Caco-2 (cell line): ENCODE data around the gene CACTIN. TPM values are rescaled to one million over a fixed set of nuclear protein-coding genes. Genes with fewer than 3 reads are reported as not detected.

Source experiments
- BruUV-seq: library from RNA; stranded (reverse); fragments of 400-500 nt; replicated peaks from 2 replicates; lab custom pipeline; 2021; lab: Mats Ljungman, UMichigan
- CTCF ChIA-PET: fragments of 300-600 bp; sonication (Branson Sonifier 250); formaldehyde crosslinking; loops from one replicate; lab custom pipeline; 2022; ENCODE audit warnings: antibody characterized with exemption; lab: Charles Lee
- POLR2A ChIA-PET: fragments of 300-600 bp; sonication (Branson Sonifier 250); formaldehyde crosslinking; loops from one replicate; lab custom pipeline; 2022; ENCODE audit warnings: antibody characterized with exemption; lab: Charles Lee
- DNase-seq, 2 experiments: peaks; one replicate each; pipeline versions ENCODE4 v3.0.0 to v3.0.0-alpha.2; 2020 to 2022
- H3K27me3 ChIP-seq: replicated peaks from 2 replicates; pipeline ENCODE4 v1.6.0; 2011; ENCODE audit warnings: low read length; ENCODE audit not compliant: control insufficient read depth, insufficient read depth
- H3K36me3 ChIP-seq: 2 replicates; pipeline ENCODE4 v1.5.1; 2011; ENCODE audit warnings: low read length; ENCODE audit not compliant: control insufficient read depth, insufficient read depth
- H3K4me1 ChIP-seq: fragments of 250-450 bp; sonication (Bioruptor Pico); 2 replicates; pipeline ENCODE4 v1.5.1; 2020; ENCODE audit warnings: mild to moderate bottlenecking
- H3K4me3 ChIP-seq: 2 replicates; pipeline ENCODE4 v1.5.1; 2011; ENCODE audit warnings: low read depth, mild to moderate bottlenecking, control low read depth, low read length
- H3K9me3 ChIP-seq: fragments of 250-450 bp; sonication (Bioruptor Pico); 2 replicates; pipeline ENCODE4 v1.5.1; 2020; ENCODE audit warnings: mild to moderate bottlenecking, moderate library complexity
- H3K27ac Mint-ChIP-seq: one replicate; pipeline ENCODE4 v1.8.0; 2022; ENCODE audit warnings: mixed read lengths; ENCODE audit not compliant: unreplicated experiment
- H3K27me3 Mint-ChIP-seq: one replicate; pipeline ENCODE4 v1.8.0; 2022; ENCODE audit warnings: mixed read lengths; ENCODE audit not compliant: insufficient read depth, unreplicated experiment
- H3K36me3 Mint-ChIP-seq: one replicate; pipeline ENCODE4 v1.8.0; 2022; ENCODE audit warnings: mild to moderate bottlenecking, mixed read lengths; ENCODE audit not compliant: insufficient read depth, unreplicated experiment
- H3K4me1 Mint-ChIP-seq: one replicate; pipeline ENCODE4 v1.8.0; 2022; ENCODE audit warnings: low read depth, mixed read lengths; ENCODE audit not compliant: unreplicated experiment
- H3K4me3 Mint-ChIP-seq: one replicate; pipeline ENCODE4 v1.8.0; 2022; ENCODE audit warnings: mild to moderate bottlenecking, moderate library complexity, mixed read lengths; ENCODE audit not compliant: unreplicated experiment
- H3K9me3 Mint-ChIP-seq: one replicate; pipeline ENCODE4 v1.8.0; 2022; ENCODE audit warnings: mixed read lengths; ENCODE audit not compliant: unreplicated experiment
- CTCF ChIP-seq, 2 experiments: fragments of 200-600 bp in 1 of 2; IDR thresholded peaks; 1 replicate in 1 of 2; 2 replicates in 1 of 2; pipeline versions ENCODE4 v1.5.1 to v1.8.0; 2011 to 2022; ENCODE audit warnings: antibody characterized with exemption in 1 of 2, control low read depth in 1 of 2, inconsistent platforms in 1 of 2, low read depth in 1 of 2, low read length in 1 of 2, mild to moderate bottlenecking in 1 of 2, moderate library complexity in 1 of 2; ENCODE audit not compliant: insufficient read depth in 1 of 2, severe bottlenecking in 1 of 2, unreplicated experiment in 1 of 2
- intact Hi-C: fragments of 100-400 bp; cut with micrococcal nuclease; formaldehyde crosslinking; loops from one replicate; pipeline ENCODE4 v1.10.0; 2022; ENCODE audit not compliant: unreplicated experiment
- total RNA-seq: library from RNA; stranded (reverse); gene quantifications from 2 replicates; pipeline ENCODE4 v1.2.3, GENCODE V29; 2022

The CACTIN gene
- total RNA-seq, 1 experiment from 2014 or later = 33.9 TPM

DNA sequence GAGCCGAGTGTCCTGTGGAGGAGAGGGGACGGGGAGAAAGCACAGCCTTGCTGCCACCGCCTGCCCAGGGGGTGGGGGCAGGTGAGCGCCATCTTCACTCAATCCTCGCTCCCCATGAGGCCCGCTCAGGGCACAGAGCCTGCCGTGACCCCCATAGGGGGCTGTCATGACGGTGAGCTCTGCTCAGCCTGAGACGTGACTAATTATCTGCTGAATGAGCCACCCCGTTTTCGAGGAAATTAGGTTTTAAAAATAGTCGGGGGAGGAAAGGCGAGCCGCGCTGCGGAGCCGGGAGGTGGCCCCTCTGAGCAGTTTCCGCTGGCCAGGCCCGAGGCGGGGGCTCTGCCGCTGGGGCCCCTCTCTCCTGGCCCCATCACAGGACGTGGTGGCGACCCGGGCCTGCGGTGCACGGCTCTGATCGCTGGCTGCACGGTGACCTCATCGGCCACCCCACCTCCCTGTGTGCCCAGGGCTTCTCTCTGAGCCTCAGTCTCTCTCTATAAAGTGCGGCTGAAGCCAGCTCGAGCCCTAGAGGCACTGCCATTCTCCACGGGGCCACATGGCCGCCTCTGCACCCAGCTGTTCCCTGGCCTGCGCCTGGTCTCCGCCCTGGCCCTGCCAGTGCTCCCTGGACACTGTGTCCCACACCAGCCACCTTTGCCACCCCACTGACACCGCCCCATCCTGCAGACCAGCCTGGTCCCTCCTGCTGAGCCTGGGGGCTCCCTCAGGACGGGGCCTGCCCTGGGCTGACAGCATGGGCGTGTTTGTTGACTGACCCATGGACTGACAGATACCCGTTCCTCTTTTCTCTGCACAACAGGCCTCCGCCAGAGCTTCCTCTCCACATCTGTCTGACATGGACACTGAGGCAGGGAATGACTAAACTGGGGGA lies 45.3 kb upstream of the CACTIN start:
- no peaks in the 10 kb centered on the region for H3K4me1 Mint-ChIP-seq
- no peak overlapping the region for H3K27ac Mint-ChIP-seq
- no TSS peak for BruUV-seq
- POLR2A ChIA-PET = no interaction called here
- no peak overlapping the region for H3K4me3 Mint-ChIP-seq
- no peak overlapping the region for H3K4me3 ChIP-seq
- peaks cover 11% of the 10 kb centered on the region for H3K4me1 ChIP-seq
- no peaks in the 10 kb centered on the region for H3K27me3 ChIP-seq
- peaks cover 21% of the 10 kb centered on the region for H3K36me3 Mint-ChIP-seq
- H3K9me3 ChIP-seq = no peaks in the 10 kb centered on the region
- CTCF ChIA-PET = no interaction called here
- intact Hi-C loops = no loop called here
- H3K9me3 Mint-ChIP-seq = no peaks in the 10 kb centered on the region
- no peaks in the 10 kb centered on the region for H3K27me3 Mint-ChIP-seq
- no peak for DNase-seq
- no peak for TF ChIP-seq CTCF (IDR thresholded peaks at IDR 0.05; ENCODE audit: insufficient read depth in 1 of 2, low read depth in 1 of 2, low read length in 1 of 2, severe bottlenecking in 1 of 2, unreplicated experiment in 1 of 2)
- H3K36me3 ChIP-seq = no peaks in the 10 kb centered on the region

DNA sequence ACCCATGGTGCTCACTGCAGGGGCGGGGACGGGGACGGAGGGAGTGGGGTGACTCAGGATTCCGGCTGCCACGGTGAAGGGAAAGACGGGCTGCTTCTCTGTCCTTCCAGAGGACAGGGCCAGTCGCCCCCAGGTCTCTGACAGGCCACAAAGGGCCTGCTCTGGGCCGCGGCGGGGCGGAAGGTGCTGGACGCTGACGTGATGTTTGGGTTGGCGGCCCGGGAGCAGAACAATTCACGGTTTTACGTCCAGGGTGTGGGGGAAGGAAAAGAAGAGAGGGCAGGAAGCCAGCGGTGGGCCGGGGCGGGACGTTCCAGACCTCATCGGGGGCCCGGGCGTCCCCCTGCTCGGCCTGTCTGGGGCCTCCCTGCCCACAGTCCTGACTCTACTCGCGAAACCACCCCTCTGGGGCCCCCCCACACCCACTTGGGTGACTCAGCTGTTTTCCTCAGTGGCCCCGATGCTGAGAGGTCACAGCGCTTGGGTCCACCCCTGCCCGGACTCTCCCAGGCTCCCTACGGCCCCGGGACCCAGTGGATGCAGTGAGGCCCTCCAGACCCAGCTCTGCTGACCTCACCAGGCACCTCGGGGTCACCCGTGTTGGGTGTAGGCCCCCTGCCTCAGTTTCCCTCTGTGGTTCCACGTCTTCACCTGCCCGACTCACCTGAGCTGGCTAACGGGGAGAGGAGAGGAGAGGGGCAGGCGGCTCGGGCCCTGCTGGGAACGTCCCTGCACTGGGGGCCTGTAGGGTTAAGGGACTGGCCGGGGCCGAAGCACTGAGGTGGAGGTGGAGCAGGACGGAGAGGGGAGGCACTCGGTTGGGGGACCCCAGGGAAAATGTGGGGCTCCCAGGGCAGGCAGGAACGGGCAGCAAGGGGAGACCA lies 44.4 kb upstream of the CACTIN start:
- TF ChIP-seq CTCF (IDR thresholded peaks at IDR 0.05; ENCODE audit: insufficient read depth in 1 of 2, low read depth in 1 of 2, low read length in 1 of 2, severe bottlenecking in 1 of 2, unreplicated experiment in 1 of 2) = no peak
- H3K4me1 Mint-ChIP-seq = no peaks in the 10 kb centered on the region
- peaks cover 25% of the 10 kb centered on the region for H3K36me3 Mint-ChIP-seq
- ChIA-PET POLR2A (no interaction called here), CTCF (no interaction called here)
- no peaks in the 10 kb centered on the region for H3K27me3 Mint-ChIP-seq
- Histone ChIP-seq H3K27me3 (no peaks in the 10 kb centered on the region), H3K9me3 (no peaks in the 10 kb centered on the region), H3K4me1 (peaks cover 11% of the 10 kb centered on the region), H3K4me3 (no peak overlapping the region), H3K36me3 (no peaks in the 10 kb centered on the region)
- intact Hi-C loops = no loop called here
- no peak overlapping the region for H3K4me3 Mint-ChIP-seq
- no peaks in the 10 kb centered on the region for H3K9me3 Mint-ChIP-seq
- BruUV-seq = no TSS peak
- no peak for DNase-seq
- H3K27ac Mint-ChIP-seq = no peak overlapping the region
